Measurements from ENCODE around the gene MICA.
A peak's percentile ranks its signal among the peaks of the same experiment; 100 is the strongest.
"Not testable (repeated sequence)": the region's sequence is repeated elsewhere in the genome, so short reads cannot be mapped to it uniquely, and the experiment has no call there.

Gene MICA

DNA sequence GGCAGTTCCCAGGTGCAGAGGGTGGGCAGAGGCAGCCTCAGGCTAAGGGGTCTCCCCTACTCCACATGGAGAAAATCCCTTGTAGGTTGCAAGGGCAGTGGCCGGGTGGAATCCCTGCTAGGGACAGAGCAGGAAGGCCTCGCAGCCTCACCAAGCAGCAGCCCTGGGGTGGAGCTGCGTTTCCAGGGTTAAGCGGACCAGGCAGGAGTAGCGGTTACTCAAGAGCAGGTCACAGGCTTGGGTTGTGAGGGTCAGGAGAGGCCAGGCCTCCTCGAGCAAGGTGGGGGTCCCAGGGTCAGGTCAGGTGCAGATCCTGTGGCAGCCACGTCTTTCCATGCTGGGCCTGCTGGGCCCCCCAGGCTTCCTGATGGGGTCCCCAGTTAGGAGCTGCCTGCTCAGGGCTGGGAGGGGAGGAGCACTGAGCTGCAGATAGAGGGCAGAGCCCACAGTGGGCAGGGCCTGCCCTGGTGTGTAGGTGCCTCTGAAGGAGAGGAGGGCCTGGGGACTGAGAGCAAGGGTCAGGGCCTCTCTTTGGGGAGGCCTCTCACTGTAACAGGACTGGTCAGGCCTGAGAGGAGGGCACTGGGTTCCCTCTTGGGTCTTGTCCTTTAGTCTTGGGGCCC, 10.9 kb downstream of the MICA start:
- not testable (repeated sequence) for DNase-seq

DNA sequence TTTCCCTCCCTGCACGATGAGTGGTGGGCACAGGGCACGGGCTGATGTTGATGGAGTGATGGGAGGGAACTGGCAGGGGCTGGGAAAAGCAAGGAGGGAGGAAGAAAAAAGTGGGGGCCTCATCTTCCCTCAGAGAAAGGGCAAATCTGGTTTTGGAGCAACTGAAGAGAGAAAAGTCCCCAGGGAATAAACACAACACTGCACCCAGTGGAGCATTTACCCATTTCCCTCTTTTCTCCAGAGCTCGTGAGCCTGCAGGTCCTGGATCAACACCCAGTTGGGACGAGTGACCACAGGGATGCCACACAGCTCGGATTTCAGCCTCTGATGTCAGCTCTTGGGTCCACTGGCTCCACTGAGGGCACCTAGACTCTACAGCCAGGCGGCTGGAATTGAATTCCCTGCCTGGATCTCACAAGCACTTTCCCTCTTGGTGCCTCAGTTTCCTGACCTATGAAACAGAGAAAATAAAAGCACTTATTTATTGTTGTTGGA, 11.4 kb downstream of the MICA start:
- DNase-seq: no peak

DNA sequence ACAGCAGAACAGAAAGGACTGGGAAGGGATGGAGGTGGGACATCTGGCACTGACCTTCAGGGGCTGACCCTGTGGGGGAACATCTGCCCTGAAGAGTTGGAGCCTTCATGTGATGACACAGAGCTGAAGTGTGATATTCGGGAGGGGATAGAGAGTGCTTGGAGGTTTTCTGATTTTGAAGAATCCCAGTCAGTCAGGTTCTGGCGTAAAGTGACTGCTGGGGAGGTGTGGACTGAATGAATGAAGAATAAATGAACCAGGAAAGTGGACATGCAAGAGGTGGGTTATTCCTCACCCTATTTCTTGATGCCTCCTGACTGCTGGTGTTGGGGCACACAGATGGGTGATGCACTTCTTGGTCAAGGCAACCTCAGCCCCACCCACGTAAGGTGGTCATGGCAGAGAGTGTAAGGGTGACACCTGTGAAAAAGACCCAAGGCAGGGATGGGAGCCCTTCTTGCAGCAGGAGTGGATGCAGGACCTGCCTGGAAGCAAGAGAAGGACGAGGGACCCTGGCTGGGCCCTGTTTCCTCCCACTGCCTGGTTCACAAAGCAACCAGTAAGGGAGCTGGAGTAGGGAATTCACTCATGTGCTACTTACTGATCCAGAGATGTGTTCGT, 13.1 kb downstream of the MICA start:
- no peak for DNase-seq

DNA sequence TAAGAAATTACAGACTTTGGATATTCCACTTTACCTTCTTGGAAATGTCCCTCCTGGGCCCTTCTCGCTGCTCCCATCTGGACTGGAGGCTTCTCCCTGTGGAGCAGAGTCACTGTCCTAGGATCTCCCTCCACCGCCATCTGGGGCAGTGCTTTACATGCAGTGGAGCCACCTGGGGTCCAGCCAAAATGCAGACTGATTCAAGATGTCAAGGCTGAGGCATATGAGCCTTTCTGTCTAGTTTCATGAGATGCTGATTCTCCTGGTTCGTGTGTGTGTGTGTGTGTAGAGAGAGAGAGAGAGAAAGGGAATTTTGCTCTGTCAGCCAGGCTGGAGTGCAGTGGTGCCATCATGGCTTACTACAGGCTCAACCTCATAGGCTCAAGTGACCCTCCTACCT, 14.9 kb downstream of the MICA start:
- no peak for DNase-seq

DNA sequence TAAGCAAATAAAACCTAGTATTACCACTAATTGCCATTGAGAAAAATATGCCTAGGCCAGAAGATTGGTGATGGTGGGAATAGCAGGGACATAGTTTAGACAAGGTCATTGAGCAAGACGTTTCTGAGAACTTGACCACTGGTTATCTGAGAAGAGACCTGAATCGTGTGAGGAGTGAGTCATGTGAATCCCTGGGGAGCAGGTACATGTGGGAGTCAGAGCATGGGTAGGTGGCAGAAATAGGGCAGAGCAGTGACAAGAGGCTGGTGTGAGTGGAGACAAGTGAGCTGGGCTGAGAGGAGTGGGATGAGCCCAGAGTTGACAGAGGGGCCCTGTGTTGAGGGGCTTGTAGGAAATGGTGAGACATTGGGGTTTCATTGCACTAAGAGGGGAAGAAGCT, 16.4 kb downstream of the MICA start:
- DNase-seq: no peak

DNA sequence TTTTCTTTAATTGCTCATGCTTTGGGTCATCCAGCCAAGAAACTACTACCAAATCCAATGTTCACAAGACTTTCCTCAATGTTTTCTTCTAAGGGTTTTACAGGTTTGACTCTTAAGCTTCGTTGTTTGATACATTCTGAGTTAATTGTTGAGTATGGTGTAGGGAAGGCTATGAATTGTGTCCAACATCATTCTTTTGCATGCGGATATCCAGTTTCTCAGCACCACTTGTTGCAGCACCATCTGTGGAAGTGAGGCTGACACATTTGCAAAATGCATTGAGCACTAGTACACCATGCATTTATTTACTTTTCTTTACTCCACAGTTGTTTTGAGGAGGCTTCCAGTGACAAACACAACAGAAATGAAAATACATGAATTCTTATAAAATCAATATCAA, 17.2 kb downstream of the MICA start:
- DNase-seq: no peak

DNA sequence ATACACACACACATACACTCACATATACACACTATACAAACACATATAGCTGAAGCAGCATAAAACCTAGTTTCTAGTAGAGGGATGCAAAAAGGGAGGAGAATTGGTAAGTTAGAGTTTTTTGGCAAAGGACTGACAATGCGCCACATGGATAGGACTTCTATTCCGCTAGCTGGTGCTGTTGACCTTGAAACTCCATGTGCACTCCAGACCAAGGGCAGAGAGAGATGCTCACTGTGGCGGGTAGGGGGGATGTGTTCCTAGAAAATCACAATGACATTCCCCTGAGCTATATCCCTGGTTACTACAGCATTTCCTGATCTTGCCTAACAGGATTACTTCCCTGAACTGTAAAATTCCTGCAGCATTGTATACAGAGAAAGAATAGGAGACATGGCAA, 19.2 kb downstream of the MICA start:
- no peak for DNase-seq

DNA sequence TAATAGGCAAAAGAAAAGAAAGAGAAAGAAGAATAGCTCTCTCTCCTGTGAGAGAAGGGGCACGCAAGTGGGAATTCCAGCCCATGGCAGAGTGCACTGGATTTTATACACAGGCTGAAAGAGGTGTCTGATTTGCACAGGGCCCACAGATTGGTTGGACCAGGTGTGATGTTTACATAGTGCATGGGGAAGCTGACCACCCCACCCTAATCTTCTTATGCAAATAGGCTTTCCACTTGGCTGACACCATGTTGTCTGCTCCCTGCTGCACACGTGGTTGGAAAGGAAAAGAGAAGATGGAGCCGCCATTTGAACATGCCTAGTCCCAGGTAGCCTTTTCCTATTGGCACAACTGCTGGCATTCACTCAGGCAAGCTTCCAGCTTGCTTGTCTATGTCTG, 20.2 kb downstream of the MICA start:
- no peak for DNase-seq

DNA sequence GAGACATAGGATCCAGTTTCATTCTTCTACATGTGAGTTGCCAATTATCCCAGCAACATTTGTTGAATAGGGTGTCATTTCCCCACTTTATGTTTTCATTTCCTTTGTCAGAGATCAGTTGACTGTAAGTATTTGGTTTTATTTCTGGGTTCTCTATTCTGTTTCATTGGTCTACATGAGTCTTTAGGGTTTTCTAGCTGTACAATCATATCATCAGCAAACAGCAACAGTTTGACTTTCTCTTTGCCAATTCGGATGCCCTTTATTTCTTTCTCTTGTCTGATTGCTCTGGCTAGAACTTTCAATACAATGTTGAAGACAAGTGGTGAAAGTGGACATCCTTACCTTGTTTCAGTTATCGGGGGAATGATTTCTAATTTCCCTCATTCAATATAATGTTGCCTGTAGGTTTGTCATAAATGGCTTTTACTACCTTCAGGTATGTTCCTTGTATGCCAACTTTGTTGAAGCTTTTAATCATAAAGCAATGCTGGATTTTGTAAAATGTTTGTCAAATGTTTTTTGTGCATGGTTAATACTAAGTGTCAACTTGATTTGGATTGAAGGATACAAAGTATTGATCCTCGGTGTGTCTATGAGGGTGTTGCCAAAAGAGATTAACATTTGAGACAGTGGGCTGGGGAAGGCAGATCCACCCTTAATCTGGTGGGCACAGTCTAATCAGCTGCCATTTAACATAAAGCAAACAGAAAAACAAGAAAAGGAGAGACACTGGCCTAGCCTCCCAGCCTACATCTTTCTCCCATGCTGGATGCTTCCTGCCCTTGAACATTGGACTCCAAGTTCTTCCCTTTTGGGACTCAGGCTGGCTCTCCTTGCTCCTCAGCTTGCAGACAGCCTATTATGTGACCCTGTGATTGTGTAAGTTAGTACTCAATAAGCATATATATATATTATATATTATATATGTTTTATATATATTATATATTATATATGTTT, 23.3 kb downstream of the MICA start:
- DNase-seq: no peak

DNA sequence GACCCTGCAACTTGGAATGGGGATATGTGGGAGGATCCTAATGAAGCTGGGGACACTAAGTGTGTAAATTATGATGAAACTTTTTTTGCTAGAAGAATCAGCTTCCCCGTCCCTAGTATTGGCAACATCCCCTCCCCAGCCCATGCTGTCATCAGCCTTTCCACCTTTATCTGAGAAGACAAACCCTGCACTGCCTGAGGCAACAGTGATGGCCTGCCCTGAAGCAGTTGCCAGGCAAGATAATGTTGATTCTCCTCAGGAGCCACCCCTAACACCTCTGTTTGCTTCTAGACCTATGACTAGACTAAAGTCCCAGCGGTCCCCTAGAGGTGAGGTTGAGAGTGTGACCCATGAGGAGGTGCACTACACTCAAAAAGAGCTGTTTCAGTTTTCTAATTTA, 27.1 kb downstream of the MICA start:
- no peak for DNase-seq

DNA sequence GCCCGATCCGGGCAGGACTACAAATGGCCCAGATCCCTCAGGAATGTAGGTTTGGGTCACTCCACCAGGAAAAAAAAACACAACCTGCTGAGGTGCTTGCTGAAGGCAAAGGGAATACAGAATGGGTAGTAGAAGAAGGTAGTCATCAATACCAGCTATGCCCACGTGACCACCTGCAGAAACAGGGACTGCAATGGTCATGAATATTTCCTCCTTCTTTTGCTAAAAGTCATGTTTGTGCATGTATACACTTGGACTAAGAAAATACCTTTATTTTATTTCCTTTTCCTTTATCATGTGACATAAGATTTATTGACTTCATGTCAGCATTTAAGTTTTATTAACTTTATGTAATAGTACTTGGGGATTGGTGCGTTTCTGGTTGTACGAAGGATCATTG, 31.7 kb downstream of the MICA start:
- not testable (repeated sequence) for DNase-seq

DNA sequence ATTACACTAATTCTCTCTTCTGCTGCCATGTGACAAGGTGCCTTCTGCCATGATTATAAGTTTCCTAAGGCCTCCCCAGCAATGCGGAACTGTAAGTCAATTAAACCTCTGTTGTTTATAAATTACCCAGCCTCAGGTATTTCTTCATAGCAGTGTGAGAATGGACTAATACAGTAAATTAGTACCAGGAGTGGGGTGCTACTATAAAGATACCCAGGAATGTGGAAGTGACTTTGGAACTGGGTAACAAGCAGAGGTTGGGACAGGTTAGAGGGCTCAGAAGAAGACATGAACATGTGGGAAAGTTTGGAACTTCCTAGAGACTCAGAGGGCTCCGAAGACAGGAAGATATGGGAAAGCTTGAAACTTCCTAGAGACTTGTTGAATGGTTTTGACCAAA, 34.8 kb downstream of the MICA start:
- no peak for DNase-seq

DNA sequence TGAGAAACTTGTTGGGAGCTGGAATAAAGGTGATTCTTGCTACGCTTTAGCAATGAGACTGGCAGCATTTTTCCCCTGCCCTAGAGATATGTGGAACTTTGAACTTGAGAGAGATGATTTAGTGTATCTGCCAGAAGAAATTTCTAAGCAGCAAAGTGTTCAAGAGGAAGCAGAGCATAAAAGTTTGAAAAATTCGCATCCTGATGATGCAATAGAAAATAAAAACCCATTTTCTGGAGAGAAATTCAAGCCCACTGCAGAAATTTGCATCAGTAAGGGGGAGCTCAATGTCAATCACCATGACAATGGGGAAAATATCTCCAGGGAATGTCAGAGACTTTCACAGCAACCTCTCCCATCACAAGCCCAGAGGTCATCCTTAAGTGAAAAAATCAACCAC, 35.3 kb downstream of the MICA start:
- DNase-seq: no peak

DNA sequence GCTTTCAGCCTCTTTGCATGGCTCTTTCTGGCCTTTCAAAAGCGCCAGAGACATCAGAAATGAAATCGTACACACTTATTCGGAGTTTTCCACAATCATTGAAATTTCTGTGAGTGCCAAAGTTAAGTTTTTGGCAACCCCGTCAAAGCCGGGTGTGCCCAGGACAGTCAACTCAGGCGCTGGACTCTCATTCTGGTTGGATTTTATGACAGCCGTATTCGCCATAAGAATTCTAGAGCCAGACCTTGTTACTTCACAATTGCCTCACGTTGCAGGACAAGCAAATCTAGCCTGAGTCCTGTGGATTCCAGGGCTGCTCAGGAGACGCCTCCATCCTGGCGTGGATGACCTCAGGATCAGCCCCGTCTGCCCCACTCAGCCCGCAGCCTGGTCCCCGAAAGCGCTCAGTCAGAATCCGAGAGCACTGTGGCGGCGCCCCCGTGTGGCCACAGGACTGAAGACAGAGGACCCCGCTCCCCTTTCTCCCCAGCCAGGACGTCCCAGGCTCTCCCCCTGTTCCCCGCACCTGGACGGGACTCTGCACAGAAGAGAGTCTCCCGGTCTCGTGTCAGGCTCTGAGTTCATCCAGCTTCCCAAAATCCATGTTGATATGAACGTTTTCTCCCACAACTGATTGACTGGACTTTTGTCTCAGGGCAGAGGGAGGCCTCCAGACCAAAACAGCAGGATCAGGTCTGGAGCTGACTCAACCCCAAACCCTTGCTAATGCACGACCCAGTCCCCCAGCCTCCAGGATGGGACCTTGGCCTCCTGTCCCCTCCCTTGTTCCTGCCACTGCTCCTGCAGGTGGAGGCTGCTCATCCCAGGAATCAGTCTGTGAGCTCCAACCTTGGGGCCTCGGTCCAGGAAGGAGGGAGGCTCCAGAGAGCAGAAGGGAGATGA, 38.2 kb downstream of the MICA start:
- peak; percentile 92 for DNase-seq

DNA sequence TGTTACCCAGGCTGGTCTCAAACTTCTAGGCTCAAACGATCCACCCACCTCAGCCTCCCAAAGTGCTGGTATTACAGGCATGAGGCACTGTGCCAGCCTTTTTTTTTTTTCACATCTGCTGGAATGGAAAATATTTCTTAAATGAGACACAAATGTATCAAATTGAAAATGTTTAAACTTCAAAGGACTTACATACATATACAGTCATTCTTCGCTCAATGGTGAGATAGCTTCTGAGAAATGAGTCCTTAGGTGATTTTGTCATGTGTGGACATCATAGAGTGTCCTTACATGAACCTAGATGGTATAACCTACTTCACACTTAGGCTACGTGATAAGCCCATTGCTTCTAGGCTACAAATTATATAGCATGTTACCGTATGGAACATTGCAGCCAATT, 43.1 kb downstream of the MICA start:
- no peak for DNase-seq

DNA sequence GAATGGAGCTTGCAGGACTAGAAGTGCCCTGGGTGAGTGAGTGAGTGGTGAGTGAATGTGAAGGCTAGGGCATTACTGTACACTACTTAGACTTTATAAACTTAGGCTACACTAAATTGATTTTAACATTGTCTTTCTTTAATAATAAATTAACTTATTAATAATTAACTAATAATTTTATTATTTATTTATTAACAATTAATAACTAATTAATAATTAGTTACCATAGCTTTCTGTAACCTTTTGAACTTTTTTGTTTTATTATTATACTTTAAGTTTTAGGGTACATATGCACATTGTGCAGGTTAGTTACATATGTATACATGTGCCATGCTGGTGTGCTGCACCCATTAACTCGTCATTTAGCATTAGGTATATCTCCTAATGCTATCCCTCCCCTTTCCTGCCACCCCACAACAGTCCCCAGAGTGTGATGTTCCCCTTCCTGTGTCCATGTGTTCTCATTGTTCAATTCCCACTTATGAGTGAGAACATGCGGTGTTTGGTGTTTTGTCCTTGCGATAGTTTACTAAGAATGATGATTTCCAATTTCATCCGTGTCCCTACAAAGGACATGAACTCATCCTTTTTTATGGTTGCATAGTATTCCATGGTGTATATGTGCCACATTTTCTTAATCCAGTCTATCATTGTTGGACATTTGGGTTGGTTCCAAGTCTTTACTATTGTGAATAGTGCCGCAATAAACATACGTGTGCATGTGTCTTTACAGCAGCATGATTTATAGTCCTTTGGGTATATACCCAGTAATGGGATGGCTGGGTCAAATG, 43.8 kb downstream of the MICA start:
- DNase-seq: not testable (repeated sequence)

DNA sequence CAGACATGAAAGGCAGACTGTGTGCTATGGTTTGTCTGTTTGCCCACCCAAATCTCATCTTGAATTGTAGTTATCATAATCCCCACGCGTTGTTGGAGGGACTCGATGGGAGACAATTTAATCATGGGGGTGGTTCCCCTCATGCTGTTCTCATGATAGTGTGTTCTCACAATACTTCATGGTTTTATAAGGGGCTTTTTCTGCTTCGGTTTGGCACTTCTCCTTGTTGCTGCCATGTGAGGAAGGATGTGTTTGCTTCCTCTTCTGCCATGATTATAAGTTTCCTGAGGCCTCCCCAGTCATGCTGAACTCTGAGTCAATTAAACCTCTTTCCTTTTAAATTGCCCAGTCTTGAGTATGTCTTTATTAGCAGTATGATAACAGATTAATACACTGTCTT, 47.4 kb downstream of the MICA start:
- DNase-seq: no peak

DNA sequence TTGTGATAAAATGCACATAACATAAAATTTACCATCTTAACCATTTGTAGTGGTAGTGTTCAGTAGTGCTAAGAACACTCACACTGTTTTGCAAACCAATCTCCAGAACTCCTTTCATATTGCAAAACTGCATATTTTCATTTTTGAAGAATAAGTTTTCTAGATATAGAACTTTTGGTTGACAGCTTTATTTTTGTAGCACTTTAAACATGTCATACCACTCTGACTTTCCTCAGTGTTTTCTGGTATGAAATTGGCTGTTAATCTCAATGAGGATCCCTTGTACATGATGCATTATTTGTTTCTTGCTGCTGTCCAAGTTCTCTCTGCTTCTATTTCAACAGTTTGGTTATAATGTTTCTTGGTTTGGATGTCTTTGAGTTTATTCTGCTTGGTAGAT, 49.5 kb downstream of the MICA start:
- DNase-seq: no peak

DNA sequence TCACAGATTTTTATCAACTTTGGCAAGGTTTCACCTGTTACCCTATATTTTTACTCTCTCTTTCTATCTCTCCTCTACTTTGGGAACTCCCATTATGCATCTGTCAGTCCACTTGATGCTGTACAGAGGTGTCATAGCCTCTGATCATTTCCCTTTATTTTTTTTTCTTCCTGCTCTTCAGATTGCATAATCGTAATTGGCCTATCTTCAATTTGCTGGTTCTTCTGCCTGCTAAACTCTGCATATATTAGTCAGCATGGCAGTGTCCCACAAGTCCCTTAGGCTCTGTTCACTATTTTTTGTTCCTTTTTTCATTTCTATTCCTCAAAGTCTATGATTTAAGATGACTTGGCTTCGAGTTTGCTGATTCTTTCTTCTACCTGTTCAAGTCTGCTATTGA, 49.9 kb downstream of the MICA start:
- DNase-seq: no peak

DNA sequence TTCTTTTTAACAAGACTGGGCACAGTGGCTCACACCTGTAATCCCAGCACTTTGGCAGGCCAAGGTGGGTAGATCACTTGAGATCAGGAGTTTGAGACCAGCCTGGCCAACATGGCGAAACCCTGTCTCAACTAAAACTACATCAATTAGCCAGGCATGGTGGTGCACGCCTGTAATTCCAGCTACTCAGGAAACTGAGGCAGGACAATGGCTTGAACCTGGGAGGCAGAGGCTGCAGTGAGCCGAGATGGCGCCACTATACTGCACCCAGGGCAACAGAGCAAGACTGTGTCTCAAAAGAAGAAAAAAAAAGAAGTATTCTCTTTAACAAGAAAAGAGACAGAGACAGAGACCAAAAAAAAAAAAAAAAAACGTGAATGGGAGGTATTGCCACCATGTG, 56.5 kb downstream of the MICA start:
- DNase-seq: not testable (repeated sequence)

DNA sequence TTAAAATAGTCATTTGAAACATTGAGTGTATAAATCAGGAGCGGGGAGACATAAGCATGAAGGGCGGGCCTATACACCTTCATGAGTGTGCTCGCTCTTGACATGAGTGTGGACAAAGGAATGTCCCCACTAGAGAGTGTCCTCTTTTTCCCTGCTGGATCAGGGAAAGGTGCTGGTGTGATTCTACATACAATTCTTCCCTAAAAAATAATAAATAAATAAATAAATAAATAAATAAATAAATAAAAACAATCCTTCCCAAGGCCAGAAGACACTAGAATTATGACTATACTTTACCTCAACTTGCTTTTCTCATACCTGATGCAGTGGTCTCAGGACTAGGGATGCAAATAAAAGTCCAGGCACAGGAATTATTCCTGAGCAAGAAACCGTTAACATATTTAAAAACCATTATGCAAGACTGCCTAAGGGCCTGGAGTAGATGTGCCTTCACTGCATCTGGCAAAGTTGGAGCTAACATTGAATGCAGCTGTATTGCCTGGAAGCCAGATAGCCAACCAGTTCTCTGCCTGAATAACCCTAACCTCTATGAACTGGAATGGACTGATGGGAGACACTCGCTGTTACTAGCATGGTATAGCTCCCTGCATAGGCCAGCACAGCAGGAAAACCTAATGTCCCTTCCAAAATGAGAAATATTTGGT, 57.1 kb downstream of the MICA start:
- no peak for DNase-seq

Data from stimulated activated CD4-positive, alpha-beta T cell treated with anti-CD3 and anti-CD28 coated beads, Interleukin-15, amount 100 ng/mL, for 24 hours (primary cell).